Measurements from ENCODE around the gene NOL3.

The NOL3 gene

DNA sequence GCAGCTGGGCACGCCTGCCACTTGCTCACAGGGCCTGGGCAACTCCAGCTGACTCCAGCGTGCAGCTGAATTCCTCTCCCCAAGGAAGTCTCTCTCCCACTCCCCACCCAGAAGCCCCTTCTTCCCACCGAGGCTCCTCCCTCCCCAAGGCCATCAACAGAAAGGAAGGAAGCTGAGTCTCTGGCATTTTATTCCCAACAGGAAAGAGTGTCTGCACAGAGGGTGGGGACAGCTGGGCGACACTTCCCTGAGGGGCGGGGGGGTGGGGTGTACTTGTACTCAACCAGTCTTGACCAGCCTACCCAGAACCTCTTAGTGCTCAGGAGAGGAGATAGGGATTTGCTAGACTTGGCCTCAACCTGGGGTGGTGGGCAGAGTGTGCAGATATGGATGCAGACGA lies 19.7 kb downstream of the NOL3 start, which contains the start of gene EXOC3L1:
Gene EXOC3L1, minus strand, starts transcription at position 96 of the 400 bp plus-strand sequence. CDS start 460 bp downstream, outside the sequence.
- no peak for DNase-seq (ENCODE audit: low spot score)

DNA sequence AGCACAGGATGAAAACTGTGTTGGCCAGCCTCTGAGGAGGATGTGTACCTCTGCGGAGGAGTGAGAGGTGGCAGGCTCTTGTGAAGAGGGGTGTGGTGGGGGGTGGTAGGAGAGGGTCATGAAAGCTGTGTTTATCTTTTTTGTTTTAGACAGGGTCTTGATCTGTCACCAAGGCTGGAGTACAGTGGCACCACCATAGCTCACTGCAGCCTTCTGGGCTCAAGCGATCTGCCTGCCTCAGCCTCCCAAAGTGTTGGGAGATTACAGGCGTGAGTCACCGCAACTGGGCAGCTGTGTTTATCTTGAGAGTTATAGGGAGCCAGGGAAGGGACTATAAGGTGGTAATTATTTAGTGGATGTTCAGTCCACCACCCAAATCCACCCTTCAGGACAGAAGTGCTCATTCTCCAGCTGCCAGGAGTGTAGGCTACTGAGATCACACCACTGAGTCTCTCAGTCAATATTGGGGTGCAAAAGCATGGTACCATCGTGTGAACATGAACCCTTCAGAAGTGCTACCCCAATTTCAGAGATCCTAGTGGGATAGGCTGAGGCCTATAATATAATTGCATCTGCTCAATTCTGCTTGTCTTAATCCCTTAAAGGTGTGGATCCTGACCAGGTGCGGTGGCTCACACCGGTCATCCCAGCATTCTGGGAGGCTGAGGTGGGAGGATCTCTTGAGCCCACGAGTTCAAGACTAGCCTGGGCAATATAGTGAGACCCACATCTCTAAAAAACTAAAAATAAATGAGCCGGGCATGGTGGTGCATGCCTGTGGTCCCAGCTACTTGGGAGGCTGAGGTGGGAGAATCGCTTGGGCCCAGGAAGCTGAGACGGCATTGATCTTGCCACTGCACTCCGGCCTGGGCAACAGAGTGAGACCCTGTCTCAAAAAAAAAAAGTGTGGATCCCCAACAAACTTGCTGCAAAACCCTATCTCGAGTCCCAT lies 20.4 kb downstream of the NOL3 start:
- DNase-seq (ENCODE audit: low spot score): no peak

DNA sequence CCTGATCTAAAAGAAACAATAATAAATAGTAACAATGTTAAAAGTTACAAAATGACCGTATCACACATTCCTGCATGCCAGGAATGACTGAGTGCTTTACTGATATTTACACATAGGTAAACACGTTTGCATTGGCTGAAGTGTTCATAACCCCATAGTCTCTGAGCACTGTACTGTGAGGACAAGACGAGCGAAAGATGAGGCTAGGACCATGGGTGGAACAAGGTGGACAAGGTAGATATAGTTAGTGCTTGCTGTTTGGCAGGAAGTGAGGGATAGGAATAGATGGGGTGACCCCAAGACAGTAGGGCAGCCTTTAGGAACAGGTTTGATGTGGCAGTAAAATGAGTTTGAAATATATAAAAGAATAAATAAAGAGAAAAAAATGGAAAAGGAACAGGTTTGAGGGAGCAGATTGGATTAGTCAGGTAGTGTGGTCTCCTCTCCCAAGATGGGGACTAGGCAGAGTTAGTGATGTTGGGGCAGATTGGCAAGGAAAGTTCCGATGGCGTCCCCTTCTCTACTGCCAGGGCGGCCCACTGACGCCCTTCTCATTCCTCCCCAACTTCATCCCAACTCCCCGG lies 21.2 kb downstream of the NOL3 start:
- no peak for DNase-seq (ENCODE audit: low spot score)

DNA sequence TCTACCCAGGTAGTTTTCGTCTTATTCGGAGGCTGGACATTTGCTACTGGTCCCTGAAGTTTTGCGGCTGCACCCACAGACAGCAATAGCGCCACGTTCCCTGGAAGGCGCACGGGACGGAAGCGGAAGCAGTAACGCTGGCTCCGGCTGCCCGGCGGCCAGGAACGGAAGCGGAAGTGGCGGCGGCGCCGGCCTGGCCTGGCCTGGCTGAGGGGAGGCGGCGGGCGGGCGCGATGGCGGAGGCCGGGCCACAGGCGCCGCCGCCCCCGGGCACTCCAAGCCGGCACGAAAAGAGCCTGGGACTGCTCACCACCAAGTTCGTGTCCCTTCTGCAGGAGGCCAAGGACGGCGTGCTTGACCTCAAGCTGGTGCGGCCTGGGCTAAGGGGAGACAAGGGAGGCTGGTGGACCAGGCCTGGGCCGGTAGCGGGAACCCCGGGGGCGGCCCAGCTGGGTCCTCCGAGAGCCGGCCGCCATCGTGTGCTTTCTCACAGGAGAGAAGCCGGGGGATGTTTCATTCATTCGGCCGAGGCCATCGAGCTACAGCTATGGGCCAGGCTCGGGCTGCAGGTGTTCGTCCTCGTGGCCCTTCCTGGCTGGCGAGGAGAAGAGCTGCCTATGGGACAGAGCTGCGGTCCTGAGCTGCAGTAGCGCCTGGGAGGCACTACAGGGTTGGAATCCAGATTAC lies 21.8 kb downstream of the NOL3 start, which contains the start of gene E2F4:
Gene E2F4, plus strand, starts transcription at position 161 of the 687 bp plus-strand sequence. Its CDS starts 73 bp downstream, at position 234.
- DNase-seq (ENCODE audit: low spot score): peak; percentile 86

DNA sequence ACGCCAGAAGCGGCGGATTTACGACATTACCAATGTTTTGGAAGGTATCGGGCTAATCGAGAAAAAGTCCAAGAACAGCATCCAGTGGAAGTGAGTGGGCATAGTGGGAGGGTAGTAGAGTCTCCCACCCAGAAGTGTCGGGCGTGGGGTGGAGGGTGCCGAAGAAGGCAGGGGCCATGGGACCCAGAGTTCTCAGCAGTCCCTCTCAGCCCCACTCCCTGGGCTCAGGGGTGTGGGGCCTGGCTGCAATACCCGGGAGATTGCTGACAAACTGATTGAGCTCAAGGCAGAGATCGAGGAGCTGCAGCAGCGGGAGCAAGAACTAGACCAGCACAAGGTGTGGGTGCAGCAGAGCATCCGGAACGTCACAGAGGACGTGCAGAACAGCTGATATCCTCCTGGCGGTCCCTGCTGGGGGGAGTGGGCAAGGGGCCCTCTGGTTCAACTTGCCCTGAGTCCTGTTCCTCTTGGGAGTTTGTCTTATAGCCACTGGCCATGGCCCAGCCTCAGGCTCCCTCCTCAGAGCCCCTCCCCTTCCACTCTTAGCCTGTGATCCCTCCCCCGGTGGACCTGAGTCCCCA lies 22.5 kb downstream of the NOL3 start:
- no peak for DNase-seq (ENCODE audit: low spot score)

DNA sequence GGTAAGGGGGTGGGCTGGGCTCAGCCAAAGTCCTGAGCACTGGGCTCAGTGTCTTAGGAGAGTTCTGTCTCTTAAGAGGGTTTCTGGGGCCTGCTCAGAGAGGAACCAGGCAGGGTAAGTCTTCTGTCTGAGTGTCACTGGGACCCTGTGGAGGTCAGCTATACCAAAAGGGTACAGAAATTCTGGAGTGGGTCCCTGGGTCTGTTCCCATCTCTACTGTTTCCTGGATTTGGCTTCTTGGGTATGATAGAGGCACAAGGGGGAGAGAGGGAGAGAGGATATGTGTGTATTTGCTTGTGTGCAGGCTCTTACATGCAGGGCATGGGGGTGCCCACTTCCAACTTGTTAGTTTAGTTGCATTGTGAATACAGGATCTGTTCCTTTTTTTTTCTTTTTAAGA lies 23.2 kb downstream of the NOL3 start:
- no peak for DNase-seq (ENCODE audit: low spot score)

DNA sequence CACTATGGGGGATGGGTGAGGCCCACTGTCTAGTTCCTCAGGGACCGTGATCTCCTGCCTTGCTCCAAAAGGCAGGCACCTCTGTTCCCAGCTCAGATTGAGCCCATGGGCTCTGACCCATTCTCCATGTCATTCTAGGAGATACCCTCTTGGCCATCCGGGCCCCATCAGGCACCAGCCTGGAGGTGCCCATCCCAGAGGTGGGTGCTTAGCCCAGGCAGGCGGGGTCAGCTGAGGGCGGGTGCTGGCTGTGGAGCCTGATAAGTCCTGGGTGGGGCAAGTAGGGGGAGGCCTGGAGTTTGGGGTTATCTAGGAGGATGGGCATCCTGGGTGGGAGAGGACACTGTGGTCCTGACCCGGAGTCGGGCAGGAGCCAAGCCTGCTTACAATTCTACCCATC lies 23.9 kb downstream of the NOL3 start:
- no peak for DNase-seq (ENCODE audit: low spot score)

DNA sequence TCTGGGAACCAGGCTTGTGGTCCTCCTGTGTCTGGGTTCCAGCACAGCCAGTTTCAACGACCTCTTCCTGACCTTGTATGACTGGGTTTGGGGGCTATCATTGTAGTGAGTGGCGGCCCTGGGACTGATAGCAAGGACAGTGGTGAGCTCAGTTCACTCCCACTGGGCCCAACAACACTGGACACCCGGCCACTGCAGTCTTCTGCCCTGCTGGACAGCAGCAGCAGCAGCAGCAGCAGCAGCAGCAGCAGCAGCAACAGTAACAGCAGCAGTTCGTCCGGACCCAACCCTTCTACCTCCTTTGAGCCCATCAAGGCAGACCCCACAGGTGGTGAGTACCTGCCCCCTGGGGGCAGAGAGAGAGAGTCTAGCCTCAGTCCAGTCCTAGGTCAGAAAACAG lies 25.3 kb downstream of the NOL3 start:
- no peak for DNase-seq (ENCODE audit: low spot score)

DNA sequence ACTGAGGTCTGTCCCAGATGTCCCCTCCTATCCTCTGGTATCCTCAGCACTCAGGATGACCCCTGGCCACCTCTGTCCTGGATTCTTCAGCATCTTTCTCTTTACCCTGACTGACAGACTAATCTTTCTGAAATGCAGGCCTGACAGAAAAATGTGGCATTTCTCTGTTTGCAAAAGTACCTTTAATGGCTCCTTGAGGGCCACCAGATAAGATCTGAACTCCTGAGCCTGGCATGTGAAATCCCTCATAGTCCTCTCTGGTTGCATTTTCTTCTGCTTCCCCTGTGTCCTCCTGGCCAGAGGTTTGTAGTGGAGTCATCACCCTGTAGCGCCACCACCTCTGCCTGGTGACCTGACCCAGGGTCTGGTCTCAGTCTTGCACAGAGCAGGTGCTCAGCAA lies 26.5 kb downstream of the NOL3 start:
- no peak for DNase-seq (ENCODE audit: low spot score)

DNA sequence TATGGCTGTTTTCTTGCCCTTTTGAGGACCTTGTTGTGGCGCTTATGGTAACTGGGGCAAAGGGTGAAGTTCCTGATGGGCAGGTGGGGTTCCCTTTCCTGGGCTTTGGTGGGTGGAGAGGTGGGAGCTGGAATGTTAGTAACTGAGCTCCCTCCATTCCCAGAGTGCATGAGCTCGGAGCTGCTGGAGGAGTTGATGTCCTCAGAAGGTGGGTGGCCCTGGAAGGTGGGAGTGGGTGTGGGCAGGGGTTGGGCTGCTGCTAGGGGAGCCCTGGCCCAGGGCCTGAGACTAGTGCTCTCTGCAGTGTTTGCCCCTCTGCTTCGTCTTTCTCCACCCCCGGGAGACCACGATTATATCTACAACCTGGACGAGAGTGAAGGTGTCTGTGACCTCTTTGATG lies 27.4 kb downstream of the NOL3 start:
- DNase-seq (ENCODE audit: low spot score): no peak

DNA sequence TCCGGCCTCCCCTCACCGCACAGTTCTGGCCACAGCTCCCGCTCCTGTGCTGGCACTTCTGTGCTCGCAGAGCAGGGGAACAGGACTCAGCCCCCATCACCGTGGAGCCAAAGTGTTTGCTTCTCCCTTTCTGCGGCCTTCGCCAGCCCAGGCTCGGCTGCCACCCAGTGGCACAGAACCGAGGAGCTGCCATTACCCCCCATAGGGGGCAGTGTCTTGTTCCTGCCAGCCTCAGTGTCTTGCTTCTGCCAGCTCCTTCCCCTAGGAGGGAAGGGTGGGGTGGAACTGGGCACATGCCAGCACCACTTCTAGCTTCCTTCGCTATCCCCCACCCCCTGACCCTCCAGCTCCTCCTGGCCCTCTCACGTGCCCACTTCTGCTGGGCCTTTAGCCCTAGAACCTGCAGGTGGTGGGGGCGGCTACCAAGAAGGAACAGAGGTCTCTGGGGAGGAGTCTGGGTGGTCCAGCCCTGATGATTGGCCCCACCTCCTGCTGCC lies 27.9 kb downstream of the NOL3 start:
- DNase-seq (ENCODE audit: low spot score): peak; percentile 12

DNA sequence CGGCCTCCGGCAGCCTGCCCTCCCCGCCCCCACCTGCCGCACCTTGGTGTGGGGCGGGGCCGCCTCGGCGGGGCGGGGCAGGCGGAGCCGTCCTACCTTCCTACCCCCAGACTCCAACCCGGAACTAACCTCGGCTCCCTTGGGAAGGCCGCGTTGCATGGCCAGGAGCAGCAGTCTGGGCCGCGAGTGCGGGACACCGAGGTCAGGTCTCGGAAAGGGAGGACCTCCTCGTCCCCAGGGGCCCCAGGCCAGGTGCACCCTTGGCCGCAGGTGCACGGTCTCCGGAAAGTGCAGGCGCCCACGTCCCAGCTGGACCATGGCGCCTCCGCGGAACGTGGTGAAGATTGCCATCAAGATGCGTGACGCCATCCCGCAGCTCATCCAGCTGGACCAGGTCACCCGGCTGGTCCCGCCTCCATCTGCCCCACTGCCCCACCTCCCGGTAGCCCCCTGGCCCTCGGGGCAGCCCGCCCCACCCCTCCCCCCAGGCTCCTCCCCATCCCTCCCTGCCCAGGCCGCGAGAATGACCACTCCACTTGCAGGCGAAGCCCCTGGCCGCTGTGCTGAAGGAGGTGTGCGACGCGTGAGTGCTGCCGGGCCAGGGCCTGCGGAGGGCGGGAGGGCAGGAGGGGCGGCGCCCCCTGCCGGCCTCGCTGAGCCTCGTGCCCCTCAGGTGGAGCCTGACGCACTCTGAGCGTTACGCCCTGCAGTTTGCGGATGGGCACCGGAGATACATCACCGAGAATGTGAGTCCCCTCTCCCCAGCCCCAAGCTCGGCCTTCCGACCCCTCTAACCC lies 28.9 kb downstream of the NOL3 start, which contains the start of gene ELMO3:
Gene ELMO3, plus strand, starts transcription at position 121 of the 797 bp plus-strand sequence. Its CDS starts 196 bp downstream, at position 317.
- DNase-seq (ENCODE audit: low spot score): no peak

DNA sequence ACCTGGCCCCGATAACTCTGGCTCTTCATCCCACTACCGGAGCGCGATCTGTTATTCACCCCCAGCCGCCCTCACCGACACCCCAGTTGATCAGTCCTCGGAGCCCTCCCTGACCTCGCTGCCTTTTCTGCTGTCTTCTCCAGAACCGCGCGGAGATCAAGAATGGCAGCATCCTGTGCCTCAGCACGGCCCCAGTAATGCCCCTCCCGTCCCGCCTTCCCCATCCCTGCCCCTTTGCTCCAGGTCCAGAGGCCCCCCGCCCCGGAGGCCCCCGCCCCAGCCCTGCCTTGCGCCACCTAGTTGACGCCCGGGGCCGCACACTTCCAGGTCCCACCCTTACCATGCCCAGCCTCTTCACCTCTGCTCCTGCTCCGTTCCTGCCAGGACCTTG lies 29.5 kb downstream of the NOL3 start:
- DNase-seq (ENCODE audit: low spot score): no peak

DNA sequence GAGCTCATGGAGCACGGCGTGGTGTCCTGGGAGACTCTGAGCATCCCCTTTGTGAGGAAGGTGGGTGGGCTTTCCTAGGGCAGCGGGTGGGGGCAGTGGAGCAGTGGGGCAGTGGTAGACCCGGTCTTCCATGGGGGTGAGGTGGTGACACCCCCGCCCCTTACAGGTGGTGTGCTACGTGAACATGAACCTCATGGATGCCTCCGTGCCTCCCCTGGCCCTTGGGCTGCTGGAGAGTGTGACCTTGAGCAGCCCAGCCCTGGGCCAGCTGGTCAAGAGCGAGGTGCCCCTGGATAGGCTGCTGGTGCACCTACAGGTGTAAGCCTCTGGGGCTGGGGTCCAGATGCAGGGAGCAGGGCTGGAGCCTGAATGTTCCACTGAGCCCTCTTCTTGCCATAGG lies 30.2 kb downstream of the NOL3 start:
- DNase-seq (ENCODE audit: low spot score): no peak

DNA sequence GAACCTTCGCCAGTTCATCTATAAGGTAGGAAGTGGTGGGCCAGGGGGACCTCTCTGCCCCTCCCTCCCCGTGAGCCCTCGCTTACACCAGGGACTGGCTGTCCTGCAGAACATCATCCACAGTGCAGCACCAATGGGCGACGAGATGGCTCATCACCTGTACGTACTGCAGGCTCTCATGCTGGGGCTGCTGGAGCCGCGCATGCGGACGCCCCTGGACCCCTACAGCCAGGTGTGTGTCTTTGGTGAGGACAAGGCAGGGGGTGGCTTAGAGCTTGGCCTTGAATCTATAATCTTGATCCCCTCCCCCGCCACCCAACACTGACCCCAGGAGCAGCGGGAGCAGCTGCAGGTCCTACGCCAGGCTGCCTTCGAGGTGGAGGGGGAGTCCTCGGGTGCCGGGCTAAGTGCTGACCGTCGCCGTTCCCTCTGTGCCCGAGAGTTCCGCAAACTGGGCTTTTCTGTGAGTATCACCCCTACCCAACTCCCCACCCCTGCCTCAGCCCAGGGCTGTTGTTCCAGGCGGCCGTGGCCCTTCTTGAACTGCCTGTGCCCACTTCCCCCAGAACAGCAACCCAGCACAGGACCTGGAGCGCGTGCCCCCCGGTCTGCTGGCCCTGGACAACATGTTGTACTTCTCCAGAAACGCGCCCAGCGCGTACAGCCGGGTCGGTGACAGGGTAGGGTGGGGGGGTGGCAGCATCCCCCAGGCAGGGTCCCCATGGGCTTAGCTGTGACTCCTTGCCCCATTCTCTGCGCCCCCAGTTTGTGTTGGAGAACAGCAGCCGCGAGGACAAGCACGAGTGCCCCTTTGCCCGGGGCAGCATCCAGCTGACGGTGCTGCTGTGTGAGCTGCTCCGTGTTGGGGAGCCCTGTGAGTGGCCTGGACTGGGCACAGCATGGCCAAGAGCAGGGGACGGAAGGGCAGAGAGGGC lies 31.3 kb downstream of the NOL3 start:
- DNase-seq (ENCODE audit: low spot score): no peak

DNA sequence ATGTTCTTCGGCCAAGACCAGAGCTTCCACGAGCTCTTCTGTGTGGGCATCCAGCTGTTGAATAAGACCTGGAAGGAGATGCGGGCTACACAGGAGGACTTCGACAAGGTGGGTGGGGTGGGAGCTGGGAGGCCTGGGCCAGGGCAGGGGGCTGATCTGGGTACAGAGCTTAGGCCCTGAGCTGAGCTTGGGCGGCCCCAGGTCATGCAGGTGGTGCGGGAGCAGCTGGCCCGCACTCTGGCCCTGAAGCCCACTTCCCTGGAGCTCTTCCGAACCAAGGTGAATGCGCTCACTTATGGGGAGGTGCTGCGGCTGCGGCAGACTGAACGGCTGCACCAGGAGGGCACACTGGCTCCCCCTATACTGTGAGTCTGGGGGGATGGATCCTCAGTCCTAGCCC lies 32.1 kb downstream of the NOL3 start:
- no peak for DNase-seq (ENCODE audit: low spot score)

DNA sequence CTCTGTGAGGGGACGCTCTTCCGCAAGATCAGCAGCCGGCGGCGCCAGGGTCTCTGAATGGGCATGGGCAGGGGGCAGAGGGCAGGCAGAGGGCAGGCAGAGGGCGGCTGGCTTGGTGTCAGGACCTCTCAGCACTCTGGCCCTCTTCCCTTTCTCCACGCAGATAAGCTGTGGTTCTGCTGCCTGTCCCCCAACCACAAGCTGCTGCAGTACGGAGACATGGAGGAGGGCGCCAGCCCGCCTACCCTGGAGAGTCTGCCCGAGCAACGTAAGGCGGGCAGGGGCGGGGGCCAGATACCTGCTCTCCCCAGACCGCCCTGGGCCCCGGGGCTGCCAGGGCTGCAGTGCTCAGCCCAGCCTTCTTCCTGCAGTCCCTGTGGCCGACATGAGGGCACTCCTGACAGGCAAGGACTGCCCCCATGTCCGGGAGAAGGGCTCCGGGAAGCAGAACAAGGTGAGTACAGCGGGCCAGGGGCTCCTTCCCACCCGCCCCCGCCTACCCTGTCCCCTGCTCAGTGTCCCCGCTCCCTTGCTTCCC lies 32.7 kb downstream of the NOL3 start:
- no peak for DNase-seq (ENCODE audit: low spot score)

DNA sequence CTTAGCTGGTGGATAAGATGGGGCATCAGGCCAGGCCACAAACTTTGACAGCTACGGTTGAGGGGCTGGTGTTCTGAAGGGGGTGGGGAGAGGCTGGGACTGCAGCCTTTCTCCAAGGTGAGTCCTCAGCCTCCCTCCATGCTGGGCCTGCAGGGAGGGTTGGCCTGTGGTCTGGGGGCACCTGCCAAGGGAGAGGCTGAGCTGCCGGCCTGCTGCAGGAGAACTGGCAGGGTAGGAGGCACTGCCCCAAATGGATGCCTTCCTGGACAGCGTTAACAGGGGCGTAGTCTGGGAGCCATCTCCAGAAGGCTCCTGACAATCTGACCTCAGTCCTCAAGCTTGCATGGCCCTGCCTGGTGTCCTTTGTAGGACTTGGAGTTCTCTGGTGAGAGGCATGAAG lies 33.7 kb downstream of the NOL3 start:
- no peak for DNase-seq (ENCODE audit: low spot score)

DNA sequence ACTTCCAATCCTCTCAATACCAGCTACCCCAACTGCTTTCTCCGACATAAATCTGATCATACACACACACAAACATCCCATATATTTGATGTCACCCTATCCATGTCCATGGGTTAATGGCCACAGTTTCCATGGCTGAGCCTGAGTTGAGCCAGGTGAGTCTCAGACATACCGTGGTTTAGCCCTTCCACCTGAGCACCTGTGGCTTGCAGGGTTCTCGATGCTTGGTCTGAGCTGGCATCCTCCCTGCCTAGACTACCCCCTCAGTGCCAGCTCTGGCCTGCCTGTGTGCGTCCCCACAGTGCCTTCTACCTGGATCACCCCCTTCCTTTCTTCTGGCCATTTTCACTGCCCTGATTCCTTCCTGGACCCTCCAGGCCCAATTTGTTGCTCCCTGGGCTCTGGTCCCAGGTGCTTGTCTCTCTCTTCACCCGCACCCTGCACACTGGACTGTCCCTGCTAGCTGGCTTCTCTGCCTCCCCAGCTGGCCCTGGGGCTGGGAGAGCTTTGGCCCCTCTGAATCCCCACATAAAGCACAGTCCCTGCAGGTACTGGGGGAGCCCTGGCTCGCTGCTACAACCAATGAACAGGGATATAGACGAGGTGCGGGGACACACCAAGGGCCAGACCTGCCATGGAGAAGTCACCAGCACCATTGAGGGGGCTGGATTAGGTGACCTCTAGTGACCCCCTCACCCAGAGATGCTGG lies 35.9 kb downstream of the NOL3 start:
- no peak for DNase-seq (ENCODE audit: low spot score)

All from CD4-positive, alpha-beta T cell treated with Interleukin-15 for 4 hours (primary cell).